GM18873 (cell line): Measurements from ENCODE around the gene GPR55.

Experiments
- ATAC-seq: cut with Tn5 transposase; IDR thresholded peaks from one replicate; pipeline ENCODE4 v1.9.1; 2021; ENCODE audit warnings: mild to moderate bottlenecking, moderate library complexity, moderate number of reproducible peaks; ENCODE audit not compliant: unreplicated experiment, low FRiP score

GPR55 gene

DNA sequence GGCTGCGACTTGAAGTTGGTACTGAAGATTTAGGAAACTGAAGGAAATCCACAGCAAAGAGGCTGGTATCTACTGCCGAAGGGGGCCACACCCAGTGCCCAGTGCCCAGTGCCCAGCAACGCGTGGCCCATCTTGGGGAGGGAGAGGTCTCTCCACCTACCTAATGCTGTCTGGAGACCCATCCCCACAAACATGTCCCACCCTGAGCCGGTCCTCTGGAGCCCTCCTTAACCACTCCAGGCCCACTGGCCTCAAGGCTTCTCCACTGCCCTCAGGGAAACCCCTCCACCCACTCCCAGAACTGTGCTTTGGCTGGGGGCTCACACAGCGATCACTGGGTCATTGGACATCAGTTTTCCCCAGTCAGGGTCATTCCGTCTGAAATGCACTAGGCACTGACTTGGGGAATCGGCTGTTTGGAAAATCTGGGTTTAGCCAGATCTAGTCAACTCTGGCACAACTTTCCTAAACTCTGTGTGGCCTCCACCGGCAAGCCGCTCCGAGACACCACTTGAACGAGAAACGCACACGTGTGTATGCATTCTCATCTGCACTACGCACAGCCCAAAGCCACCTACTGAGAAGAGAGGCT, 20.1 kb downstream of the GPR55 start:
- no peak for ATAC-seq

GRCh38 chr2:230903231-230904150, 21.6 kb downstream of the GPR55 start:
- no peak for ATAC-seq

DNA sequence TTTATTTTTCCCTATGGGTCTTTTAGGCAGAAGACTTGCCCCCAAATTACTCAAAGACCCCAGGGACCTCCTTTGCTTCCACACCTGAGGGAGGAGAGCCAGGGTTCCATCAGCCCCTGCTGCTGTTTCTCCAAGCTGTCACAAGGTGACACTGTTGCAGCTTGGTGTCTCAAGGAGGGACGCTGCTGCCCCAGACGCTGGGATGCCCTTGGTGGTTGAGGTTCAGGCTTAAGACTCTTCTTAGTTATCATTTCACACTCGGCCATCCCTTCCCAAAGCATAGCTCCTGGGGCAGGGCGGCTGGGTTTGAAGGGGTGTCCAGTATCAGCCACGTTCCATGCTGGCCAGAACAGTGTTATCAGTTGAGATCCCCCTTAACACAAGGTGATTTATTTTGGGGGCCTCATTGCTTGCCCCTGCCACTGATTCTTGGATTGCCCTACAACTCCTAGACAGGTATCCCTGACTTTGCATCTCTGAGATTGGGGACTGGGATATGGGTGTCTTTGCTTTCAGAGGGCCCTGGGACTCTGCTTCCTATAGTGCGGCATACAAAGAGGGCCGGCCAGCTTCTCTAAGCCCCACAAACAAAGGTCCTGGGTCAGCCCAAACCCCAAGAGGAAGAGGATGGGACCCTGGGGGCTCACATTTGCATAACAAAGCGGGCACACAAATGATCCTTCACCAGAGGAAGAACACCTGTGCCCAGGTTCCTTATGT, 22.7 kb downstream of the GPR55 start:
- ATAC-seq = no peak

DNA sequence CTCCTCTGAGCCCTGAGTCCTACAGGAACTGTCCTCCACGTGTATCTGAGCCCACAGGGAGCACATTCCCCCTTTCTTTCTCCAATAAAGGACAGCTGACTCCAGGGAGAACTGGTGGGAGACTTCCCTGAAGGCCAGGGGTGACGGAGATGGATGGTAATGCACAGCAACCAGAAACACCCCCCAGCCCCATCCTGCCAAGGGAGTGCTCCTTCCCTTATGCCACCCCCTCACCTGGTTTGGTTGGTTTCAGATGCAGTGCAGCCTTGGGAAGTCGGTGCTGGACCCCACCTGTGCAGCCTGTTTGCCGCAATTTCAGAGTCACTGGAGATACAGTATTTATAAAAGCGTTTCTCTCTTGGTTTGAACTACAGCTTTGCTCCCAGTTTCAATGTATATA, 24.0 kb downstream of the GPR55 start:
- ATAC-seq = no peak

DNA sequence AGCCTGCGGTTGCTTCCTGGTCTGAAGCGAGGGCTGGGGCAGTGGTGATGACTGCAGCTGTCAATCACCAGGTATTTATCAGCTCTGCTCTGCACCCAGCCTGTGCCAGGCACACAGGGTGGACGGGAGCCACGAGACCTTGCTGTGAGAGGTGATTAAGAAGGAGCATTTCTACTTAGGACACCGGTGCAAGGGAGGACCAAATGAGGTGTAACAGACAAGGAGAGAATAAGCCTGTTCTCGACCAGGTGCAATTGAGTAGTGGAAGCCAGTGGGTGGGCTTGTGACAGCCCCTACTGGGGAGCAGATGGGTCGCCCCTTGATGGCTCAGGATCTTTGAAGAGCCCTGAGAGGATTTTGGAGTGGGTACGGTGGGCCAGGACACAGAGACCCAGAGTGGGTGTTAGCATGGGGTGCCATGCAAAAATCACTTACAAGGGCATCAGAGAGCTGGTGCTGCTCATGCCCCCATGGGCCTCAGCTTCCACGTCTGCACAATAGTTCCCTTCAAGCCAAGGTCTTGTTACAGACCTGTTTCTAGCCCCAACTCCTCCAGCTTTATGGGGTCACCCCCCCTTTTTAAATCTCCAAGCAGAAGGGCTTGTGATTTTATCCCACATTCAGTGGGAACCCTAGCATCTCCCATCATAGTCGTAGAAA, 24.6 kb downstream of the GPR55 start:
- ATAC-seq = no peak

GRCh38 chr2:230899786-230900185, 25.3 kb downstream of the GPR55 start:
- ATAC-seq = no peak

DNA sequence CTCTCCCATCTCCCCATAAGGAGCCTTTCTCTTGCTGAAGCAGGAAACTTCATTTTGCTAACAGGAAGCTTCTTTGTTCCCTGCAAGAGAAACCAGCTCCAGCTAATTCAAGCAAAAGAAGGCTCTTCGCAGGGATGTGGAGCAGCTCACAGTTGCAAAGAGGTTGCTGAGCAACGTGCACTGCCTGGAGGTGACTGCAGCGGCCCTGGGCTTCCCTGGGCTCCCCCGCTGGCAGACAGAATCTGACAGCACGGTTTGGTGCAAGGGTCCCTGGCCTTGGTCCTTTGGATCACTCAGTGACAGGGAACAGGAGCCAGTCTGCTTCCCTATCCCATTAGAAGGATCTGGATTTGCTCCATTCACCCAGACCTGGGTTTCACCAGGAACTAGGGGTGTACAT, 25.8 kb downstream of the GPR55 start:
- no peak for ATAC-seq

DNA sequence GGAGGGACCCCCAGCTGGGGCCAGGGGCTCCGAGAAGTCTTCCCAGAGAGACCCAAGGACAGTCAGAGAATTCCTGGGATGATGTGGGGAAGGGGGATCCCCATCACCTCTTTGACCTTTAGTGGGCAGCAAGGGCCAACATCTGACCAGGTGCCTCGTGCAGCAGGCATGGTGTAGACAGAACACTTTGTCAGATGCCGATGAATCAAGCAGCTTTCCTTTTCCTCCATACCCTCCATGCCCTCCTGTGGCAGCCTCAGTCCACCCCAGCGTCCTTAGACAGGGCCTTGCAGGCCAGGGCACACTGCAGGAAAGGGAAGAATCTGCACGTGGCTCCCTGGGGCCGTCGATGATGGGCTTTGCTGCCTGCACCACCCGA, 26.3 kb downstream of the GPR55 start:
- no peak for ATAC-seq

GRCh38 chr2:230898016-230898712, 26.9 kb downstream of the GPR55 start:
- ATAC-seq = no peak

- ATAC-seq = no peak
Measured at GRCh38 chr2:230896346-230897115, 28.5 kb downstream of the GPR55 start.

DNA sequence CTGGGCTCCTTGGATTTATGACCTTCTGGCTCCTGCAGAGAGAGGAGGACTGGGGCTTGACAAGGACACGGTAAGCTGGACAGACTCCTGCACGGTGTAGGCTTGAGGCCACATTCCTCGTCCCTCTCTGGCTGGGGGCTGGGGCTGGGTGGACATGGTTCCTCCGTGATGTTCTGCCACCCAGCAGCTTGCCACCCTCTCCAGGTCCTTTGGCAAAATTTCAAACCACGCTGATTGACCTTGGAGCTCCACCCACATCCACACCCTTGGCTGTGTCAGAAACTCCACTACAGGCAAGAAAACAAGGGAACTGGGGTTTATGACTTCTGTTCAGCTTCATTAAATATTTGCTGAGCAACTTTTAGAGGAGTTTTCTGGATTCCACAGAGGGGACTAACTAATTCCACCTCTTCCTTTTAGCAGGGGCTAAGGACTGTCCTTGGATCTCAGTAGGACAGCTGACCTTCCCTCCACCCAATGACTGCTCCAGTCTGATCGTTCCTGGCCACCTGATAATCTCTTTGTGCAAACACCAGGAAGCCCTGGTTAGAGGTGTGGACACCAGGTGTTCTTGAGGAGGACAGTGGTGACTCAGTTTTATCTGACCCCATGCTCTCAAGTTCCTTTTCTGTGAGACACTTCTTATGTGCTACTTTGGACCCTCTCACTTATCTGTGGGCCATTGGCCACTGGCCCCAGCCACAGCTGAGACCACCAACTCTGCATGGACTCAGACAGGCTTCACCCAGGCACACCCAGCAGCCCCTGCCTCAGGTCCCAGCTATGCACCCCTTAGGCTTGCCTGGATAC, 29.3 kb downstream of the GPR55 start:
- ATAC-seq = no peak

GRCh38 chr2:230893841-230894781, 30.9 kb downstream of the GPR55 start:
- ATAC-seq = no peak

GRCh38 chr2:230893338-230893737, 31.7 kb downstream of the GPR55 start:
- no peak for ATAC-seq

GRCh38 chr2:230891509-230891908, 33.5 kb downstream of the GPR55 start:
- no peak for ATAC-seq

DNA sequence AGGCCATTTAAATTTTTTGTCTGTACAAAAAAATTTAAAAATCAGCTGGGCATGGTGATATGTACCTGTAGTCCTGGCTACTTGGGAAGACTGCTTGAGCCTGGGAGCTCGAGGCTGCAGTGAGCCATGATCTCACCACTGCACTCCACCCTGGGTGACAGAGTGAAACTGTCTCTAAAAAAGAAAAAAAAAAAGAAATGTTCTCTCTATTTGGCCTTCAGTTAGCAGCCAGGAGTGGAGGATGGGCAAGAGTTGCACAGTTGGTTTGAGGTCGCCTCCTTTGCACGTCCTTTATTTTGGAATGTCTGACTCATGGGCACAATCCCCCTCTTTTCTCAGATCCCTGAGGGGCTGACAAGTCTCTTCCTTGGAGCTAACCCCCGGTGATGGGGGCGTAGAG, 34.0 kb downstream of the GPR55 start:
- ATAC-seq = no peak

DNA sequence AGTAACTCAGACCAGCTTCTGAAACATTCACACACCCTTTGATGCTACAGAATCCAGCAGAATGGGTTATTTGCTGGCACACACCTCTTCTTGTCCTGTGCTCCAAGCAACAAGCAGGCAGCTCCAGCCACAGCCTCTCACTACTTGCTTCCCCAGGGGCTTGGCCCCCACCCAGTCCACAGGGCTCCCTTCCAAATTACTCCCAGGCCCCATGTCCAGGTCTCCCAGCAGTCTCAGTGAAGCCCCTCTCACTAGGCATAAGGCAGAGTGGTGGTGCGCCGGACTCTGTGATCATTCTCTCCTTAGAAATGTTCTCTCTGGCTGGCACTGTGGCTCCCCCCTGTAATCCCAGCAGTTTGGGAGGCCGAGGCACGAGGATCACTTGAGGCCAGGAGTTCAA, 34.4 kb downstream of the GPR55 start:
- no peak for ATAC-seq

- ATAC-seq = no peak
Measured at GRCh38 chr2:230889911-230890601, 35.0 kb downstream of the GPR55 start.
